Right cardiac atrium (tissue), 5 donors: ENCODE measurements around the gene LRIG3. TPM values are rescaled to one million over a fixed set of nuclear protein-coding genes. Genes with fewer than 3 reads are reported as not detected.
"Not testable (repeated sequence)": the region's sequence is repeated elsewhere in the genome, so short reads cannot be mapped to it uniquely, and the experiment has no call there.

Experiments
- ATAC-seq, 2 donors: fragments of 200-7000 bp; cut with Tn5 transposase; one replicate each; pipeline versions ENCODE4 v1.8.0 to v1.9.1; 2020; ENCODE audit warnings: moderate library complexity in 2 of 2, mild to moderate bottlenecking in 1 of 2
- DNase-seq, 3 donors: peaks; one replicate each; pipeline ENCODE4 v3.0.0-alpha.2; 2020
- H3K27ac ChIP-seq: one replicate; pipeline ENCODE4 v1.5.1; 2013; ENCODE audit warnings: mild to moderate bottlenecking, low read length, control low read depth, moderate library complexity
- H3K27me3 ChIP-seq: one replicate; pipeline ENCODE4 v1.6.1; 2013; ENCODE audit not compliant: control insufficient read depth, insufficient read depth
- H3K4me1 ChIP-seq: one replicate; pipeline ENCODE4 v1.6.1; 2013; ENCODE audit warnings: low read length; ENCODE audit not compliant: control insufficient read depth, insufficient read depth
- H3K4me3 ChIP-seq: one replicate; pipeline ENCODE4 v1.5.1; 2013; ENCODE audit warnings: low read length, control low read depth
- H3K9me3 ChIP-seq: one replicate; pipeline ENCODE4 v1.6.1; 2013; ENCODE audit warnings: low read length; ENCODE audit not compliant: control insufficient read depth
- WGBS: extraction: QIAGEN DNeasy Blood & Tissue Kit; methylation state at CpG from one replicate; pipeline ENCODE4 v1.1.7; 2013; 5-methylcytosine and 5-hydroxymethylcytosine counted together
- intact Hi-C, 4 donors: fragments of 100-400 bp; cut with DNase I; formaldehyde crosslinking; loops; one replicate each; pipeline versions ENCODE4 v1.11.0 to v1.14.0; 2022 to 2023
- polyA plus RNA-seq: library from polyadenylated mRNA; stranded (reverse); fragments of 200-250 nt; gene quantifications from one replicate; pipeline ENCODE4 v1.2.3, GENCODE V29; 2013
- total RNA-seq, 4 donors: library from RNA; stranded (reverse); fragmentation: NEBNext Ultra II Directional; extraction: Animal tissue kit (Norgen Biotek cat#: 25700); gene quantifications; one replicate each; pipeline ENCODE4 v1.2.1, GENCODE V29; 2021
- donor health status: healthy with polysubstance abuse.
- donor health status: DM: no; HTN: yes; CAD: no.
- donor health status: DM: no; HTN: no; CAD: no.
- donor health status: DM: no; HTN: yes; CAD: no; lungs with severe emphysema.
- donor health status: DM: yes; HTN: yes; CAD: no.

LRIG3 gene
- total and polyA plus RNA-seq, 5 donors, result 3.0 to 22.7 (median 12.0) TPM

- Histone ChIP-seq H3K4me1 (no peaks in the 10 kb centered on the region), H3K27ac (no peak overlapping the region), H3K4me3 (no peak overlapping the region), H3K27me3 (no peaks in the 10 kb centered on the region), H3K9me3 (no peaks in the 10 kb centered on the region)
- ATAC-seq, result no peak
- DNase-seq, result no peak
- intact Hi-C loops, result no loop called here
- WGBS, result 50% methylated on average over 1 of the region's 1 CpG
Observed at GRCh38 chr12:58955849-58956248, 35.5 kb upstream of the LRIG3 start.

GRCh38 chr12:58954002-58954401 is 33.7 kb upstream of the LRIG3 start:
- Histone ChIP-seq H3K9me3 (no peaks in the 10 kb centered on the region), H3K4me3 (no peak overlapping the region), H3K27me3 (no peaks in the 10 kb centered on the region), H3K4me1 (no peaks in the 10 kb centered on the region), H3K27ac (no peak overlapping the region)
- intact Hi-C loops, result no loop called here
- 76% methylated on average over 3 of the region's 3 CpGs for WGBS
- DNase-seq (no peak), ATAC-seq (no peak)

- no peak for DNase-seq
- WGBS, result 57% methylated on average over 2 of the region's 2 CpGs
- no peaks in the 10 kb centered on the region for H3K27me3 ChIP-seq
- intact Hi-C loops, result no loop called here
- no peaks in the 10 kb centered on the region for H3K4me1 ChIP-seq
- no peak for ATAC-seq
- no peaks in the 10 kb centered on the region for H3K9me3 ChIP-seq
- H3K27ac ChIP-seq, result no peak overlapping the region
- H3K4me3 ChIP-seq, result no peak overlapping the region
Observed at GRCh38 chr12:58950739-58951100, 30.4 kb upstream of the LRIG3 start.

- DNase-seq, H3K4me1 ChIP-seq, H3K27ac ChIP-seq, intact Hi-C loops, H3K27me3 ChIP-seq, H3K4me3 ChIP-seq, H3K9me3 ChIP-seq, ATAC-seq: not testable (repeated sequence)
- WGBS, result 80% methylated on average over 11 of the region's 11 CpGs
Observed at GRCh38 chr12:58949954-58950738, 29.8 kb upstream of the LRIG3 start.

- DNase-seq, result no peak
- no peak for ATAC-seq
- Histone ChIP-seq H3K9me3 (no peaks in the 10 kb centered on the region), H3K27ac (no peak overlapping the region), H3K4me1 (no peaks in the 10 kb centered on the region), H3K4me3 (no peak overlapping the region), H3K27me3 (no peaks in the 10 kb centered on the region)
- intact Hi-C loops, result no loop called here
- 93% methylated on average over 3 of the region's 3 CpGs for WGBS
Observed at GRCh38 chr12:58943079-58943478, 22.8 kb upstream of the LRIG3 start.

GRCh38 chr12:58942345-58942744 is 22.0 kb upstream of the LRIG3 start:
- H3K9me3 ChIP-seq, result no peaks in the 10 kb centered on the region
- ATAC-seq (no peak), DNase-seq (no peak)
- H3K27me3 ChIP-seq, result no peaks in the 10 kb centered on the region
- intact Hi-C loops, result no loop called here
- no peaks in the 10 kb centered on the region for H3K4me1 ChIP-seq
- no peak overlapping the region for H3K27ac ChIP-seq
- 80% methylated on average over 2 of the region's 2 CpGs for WGBS
- H3K4me3 ChIP-seq, result no peak overlapping the region

- WGBS, result 92% methylated on average over 6 of the region's 6 CpGs
- DNase-seq (no peak), ATAC-seq (no peak)
- H3K9me3 ChIP-seq, result no peaks in the 10 kb centered on the region
- no peak overlapping the region for H3K4me3 ChIP-seq
- no peaks in the 10 kb centered on the region for H3K4me1 ChIP-seq
- intact Hi-C loops, result no loop called here
- no peaks in the 10 kb centered on the region for H3K27me3 ChIP-seq
- no peak overlapping the region for H3K27ac ChIP-seq
Observed at GRCh38 chr12:58939399-58940100, 19.2 kb upstream of the LRIG3 start.

GRCh38 chr12:58938440-58938839 is 18.1 kb upstream of the LRIG3 start:
- H3K27me3 ChIP-seq, result no peaks in the 10 kb centered on the region
- intact Hi-C loops, result no loop called here
- H3K27ac ChIP-seq, result no peak overlapping the region
- H3K4me3 ChIP-seq, result no peak overlapping the region
- WGBS, result 87% methylated on average over 2 of the region's 2 CpGs
- H3K4me1 ChIP-seq, result no peaks in the 10 kb centered on the region
- ATAC-seq, result no peak
- no peak for DNase-seq
- no peaks in the 10 kb centered on the region for H3K9me3 ChIP-seq

GRCh38 chr12:58934528-58934927 is 14.2 kb upstream of the LRIG3 start:
- H3K27me3 ChIP-seq, result no peaks in the 10 kb centered on the region
- ATAC-seq (no peak), DNase-seq (no peak)
- no peak overlapping the region for H3K27ac ChIP-seq
- H3K4me3 ChIP-seq, result no peak overlapping the region
- intact Hi-C loops, result no loop called here
- H3K9me3 ChIP-seq, result no peaks in the 10 kb centered on the region
- 71% methylated on average over 3 of the region's 3 CpGs for WGBS
- no peaks in the 10 kb centered on the region for H3K4me1 ChIP-seq

- intact Hi-C loops, result no loop called here
- DNase-seq, result no peak
- Histone ChIP-seq H3K27ac (no peak overlapping the region), H3K9me3 (no peaks in the 10 kb centered on the region), H3K4me1 (no peaks in the 10 kb centered on the region), H3K27me3 (no peaks in the 10 kb centered on the region), H3K4me3 (no peak overlapping the region)
- 89% methylated on average over 8 of the region's 8 CpGs for WGBS
- no peak for ATAC-seq
Observed at GRCh38 chr12:58932806-58933681, 12.7 kb upstream of the LRIG3 start.

GRCh38 chr12:58931518-58931917 is 11.2 kb upstream of the LRIG3 start:
- intact Hi-C loops, result no loop called here
- H3K27ac ChIP-seq, result no peak overlapping the region
- no peak for DNase-seq
- no peaks in the 10 kb centered on the region for H3K27me3 ChIP-seq
- 89% methylated on average over 4 of the region's 4 CpGs for WGBS
- no peak overlapping the region for H3K4me3 ChIP-seq
- H3K4me1 ChIP-seq, result no peaks in the 10 kb centered on the region
- no peak for ATAC-seq
- H3K9me3 ChIP-seq, result no peaks in the 10 kb centered on the region
